Stimulated activated CD4-positive, alpha-beta T cell treated with anti-CD3 and anti-CD28 coated beads, Interleukin-4, amount 100 ng/mL, for 48 hours (primary cell): ENCODE results near the gene TAS1R3.

Source experiments
- DNase-seq, 2 donors: peaks; one replicate each; pipeline ENCODE4 v3.0.0-alpha.2; 2020; ENCODE audit warnings: low read depth in 2 of 2

TAS1R3 gene

DNA sequence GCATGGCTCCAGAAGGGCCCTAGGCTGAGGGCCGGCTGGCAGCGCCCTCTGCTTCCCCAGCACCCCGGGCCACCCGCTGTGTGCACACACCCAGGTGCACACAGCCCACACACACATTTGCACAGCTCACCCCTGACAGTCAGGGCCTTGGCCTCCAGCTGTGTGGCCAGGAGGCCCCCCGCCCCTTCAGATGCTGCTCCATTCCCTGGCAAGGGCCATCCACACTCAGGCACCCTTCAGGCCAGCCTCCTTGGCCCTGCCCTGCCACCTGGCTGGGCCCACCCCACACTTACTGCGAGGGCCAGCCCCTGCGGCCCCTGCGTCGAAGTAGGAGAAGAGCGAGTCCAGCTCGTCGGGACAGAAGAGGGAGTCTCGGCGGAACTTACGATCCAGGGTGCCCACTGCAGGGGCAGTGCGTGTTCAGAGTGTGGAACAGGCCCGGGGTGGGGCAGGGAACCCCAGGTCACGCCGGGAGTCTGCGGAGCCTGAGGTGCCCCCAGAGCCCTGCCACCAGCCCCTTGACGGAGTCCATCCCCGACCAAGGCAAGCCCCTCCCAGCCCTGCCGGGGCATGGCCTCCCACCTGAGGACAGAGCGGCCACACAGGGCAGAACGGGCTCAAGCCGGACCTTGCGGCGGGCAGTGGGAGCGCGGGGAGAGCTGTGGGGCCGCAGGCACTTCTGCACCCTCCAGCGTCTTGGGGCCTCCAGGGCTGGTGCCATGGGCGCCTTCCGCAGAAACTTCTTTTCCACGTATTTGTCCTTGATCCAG, 35.7 kb upstream of the TAS1R3 start:
- DNase-seq, result no peak

- no peak for DNase-seq
Observed at GRCh38 chr1:1296070-1297061, 34.7 kb upstream of the TAS1R3 start.

DNA sequence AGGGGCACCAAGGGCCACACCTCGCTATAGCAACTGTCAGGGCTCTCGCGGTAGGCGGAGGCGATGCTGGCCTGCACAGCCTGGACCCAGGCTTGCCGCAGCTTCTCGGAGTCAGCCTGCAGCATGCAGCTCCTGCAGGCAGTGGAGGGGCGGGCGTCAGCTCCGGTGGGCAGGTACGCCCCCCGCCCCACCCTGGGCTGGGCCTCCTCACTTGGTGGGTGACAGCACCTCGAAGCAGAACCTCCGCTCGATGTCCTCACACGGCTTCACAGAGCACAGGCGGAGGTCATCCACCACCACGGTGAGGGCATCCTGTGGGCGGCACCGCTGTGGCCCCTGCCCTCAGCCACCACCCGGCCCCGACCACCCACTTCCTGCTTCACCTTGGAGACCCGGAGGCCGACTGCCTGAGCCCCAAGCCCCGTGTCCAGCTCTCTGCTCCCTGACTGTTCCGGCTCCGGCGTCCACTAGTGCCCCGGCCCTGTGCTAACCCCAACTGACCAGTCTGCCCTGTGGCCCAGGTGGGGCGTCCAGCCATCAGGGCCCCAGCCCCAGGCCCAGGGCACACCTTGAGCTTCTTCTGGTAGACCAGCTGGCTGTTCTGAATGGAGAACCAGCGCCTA, 33.2 kb upstream of the TAS1R3 start:
- no peak for DNase-seq

GRCh38 chr1:1298861-1299685, 32.0 kb upstream of the TAS1R3 start:
- no peak for DNase-seq

DNA sequence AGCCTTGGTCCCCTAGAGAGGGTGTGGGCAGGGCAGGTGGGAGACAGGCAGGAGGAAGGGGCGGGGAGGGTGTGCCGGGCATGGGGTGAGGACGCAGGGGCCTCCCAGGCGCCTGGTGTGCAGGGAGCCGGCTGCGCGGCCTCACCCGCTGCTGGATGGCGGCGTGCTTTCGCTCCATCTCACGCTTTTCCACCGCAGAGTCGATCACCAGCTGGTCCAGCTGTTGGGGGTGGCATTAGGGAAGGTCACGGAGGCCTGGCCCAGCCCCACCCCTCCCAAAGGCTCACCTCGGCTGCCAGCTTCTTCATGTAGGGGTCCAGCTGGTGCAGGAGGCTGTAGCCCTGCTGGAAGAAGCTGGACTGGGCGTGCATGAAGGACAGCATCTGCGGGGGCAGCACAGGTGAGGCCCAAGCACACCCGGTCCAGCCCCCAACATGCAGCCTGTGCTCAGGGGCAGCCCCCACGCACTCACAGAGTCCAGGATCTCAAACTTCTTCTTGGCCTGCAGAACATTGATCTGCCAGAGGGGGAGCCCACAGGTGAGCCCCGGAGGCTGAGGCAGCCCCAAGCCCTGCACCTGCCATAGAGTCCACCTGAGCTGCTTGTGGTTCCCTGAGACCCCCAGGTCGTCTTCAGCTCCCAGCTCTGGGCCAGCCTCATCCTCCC, 31.3 kb upstream of the TAS1R3 start:
- DNase-seq, result no peak

DNA sequence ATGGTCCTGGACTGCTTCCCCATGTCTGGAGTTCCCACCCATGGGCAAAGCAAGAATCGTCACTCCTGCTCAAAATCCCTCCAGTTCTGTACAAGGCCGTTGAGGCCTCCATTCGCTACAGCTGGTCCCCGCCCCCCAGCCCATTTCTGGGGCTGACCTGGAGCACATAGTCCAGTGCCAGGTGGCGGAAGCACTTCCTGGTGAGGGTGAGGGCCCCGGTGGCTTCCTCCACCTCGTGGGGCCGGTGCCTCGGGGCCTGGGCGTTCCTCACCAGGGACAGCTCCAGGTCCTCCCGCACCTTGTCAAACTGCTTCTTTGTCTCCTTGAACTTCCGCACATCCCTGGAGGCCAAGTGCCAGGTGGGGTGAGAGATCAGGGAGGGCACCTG, 30.7 kb upstream of the TAS1R3 start:
- no peak for DNase-seq

GRCh38 chr1:1302006-1302430, 29.1 kb upstream of the TAS1R3 start:
- no peak for DNase-seq

DNA sequence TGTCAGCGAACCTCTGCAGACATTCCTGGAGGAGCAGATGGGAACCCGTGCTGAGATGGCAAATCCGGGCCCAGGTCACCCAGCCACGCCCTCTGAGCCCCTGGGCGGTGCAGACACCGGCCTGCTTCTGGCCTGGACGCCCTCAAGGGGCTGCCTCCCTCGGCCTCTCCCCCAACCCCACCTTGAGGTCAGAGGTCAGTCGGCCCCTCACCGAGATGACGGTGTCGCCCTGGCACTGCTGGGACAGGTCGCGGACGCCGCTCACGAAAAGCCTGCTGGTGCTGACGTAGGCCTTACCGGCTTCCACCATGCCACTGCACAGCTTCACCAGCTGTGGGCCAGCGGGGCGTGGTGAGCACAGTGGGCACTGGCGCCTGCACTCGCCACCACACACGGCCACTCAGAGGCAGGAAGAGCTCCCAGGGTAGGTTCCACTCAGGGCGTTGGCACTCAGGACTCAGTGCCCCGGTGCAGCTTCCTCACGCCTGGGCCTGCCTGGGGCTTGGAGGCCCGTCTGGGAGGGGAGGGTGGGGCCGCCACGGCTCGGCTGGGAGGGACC, 28.1 kb upstream of the TAS1R3 start:
- no peak for DNase-seq

- no peak for DNase-seq
Observed at GRCh38 chr1:1303736-1304135, 27.3 kb upstream of the TAS1R3 start.

- no peak for DNase-seq
Observed at GRCh38 chr1:1304331-1305299, 26.5 kb upstream of the TAS1R3 start.

DNA sequence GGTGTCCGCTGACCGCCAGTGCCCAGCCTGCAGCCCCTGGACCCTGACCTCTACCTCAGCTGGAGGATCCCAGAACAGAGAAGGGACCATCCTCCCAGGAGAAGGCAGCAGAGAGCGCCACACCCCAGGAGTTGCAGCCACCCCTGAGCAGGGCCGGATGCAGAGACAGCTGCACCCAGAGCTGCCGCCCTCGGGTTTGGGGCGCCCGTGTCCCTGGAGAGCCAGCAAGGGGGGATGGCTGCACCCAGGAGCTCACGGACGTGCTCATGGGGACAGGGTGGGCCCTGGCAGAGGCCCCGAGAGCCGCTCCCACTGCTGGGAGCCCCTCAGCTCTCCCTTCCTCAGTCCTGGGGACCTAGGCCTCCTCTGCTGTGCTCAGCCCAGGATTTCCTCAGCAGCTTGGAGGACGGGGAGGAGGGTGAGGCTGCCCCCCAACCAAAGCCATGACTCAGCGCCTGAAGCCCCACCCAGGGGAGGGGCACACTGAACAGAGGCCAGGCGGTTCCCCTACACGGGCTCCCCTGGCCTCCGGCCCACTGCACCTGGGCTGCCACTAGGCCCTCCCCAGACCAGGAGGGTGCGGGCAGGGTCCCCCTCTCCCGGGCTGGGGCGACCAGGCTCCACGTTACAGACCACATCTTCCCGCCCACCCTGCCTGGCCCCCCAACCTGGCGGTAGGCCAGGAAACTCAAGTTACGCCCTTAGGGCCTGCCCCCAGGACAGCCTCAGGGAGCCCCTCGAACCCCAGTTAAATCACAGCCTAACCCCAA, 25.6 kb upstream of the TAS1R3 start:
- DNase-seq, result peak in 1 of 2 donors; percentile 45

- no peak for DNase-seq
Observed at GRCh38 chr1:1306070-1306660, 24.9 kb upstream of the TAS1R3 start.

GRCh38 chr1:1306661-1307260, 24.3 kb upstream of the TAS1R3 start:
- DNase-seq, result no peak

DNA sequence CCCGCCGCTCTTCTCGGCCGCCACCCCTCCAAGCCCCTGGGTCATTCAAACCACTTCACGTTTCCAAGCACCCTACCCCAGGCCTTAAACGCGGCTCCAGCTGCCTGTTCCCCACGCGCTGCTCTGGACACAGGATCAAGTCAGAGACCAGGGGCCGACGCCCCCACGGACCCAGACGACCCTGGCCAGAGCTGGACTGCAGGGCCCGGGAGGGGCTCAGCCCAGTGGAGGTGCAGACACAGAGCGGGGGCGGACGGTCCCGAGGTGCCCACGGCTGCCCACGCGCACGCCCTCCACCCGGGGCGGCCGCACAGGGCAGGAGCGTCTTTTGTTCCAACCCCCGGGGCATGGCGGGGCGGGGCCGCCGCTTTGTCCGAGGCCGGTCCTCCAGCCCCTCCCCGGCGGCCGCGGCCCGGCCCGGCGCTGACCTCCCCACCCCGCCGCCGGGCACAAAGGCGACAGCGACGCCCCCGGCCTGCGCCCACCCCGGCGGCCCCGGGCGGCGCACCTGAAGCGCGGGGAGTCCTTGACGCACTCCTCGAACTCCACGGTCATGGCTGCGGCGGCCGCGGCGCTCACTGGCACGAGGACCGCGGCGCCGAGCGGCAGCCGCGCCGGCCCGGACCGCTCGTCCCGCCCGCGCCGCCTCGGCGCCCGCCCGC, 23.7 kb upstream of the TAS1R3 start:
- DNase-seq, result no peak

DNA sequence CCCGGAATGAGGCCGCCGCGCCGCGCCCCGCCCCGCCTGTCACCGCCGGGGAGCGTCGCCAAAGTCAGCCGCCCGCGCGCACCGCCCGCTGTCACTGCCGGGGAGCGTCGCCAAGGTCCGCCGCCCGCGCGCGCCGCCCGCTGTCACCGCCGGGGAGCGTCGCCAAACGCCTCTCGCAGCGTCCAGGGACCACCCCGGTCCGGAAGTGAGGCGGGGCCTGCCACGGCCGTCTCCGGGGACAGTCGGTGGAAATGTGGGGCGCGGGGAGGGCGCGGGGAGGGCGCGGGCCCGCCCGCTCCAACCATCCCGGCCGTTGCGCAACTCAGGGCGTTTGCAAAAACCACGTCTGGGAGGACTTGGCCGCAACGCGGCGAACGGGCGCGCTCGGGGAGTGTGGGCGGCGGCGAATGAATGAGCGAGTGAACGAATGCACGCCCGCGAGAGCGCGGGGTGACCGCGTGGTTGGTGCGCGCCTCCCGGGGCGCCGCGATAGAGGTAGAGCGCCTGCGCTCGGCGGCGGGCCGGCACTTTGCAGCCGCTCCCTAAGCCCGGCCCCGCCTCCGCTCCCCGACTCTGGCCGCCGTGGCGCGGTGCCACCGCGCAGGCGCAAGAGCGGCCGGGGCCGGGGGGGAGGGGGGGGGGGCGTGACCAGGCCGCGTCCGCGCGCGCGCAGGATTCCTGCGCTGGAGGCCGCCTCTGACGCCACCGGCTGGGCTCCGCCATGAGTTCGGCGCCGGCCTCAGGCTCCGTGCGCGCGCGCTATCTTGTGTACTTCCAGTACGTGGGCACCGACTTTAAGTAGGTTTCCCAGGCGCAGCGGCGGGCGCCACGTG, 22.9 kb upstream of the TAS1R3 start, which contains the start of the genes ACAP3 and PUSL1:
Gene ACAP3, minus strand, starts transcription at position 8 of the 833 bp plus-strand sequence. CDS start 115 bp downstream, outside the sequence.
Gene PUSL1, plus strand, starts transcription at position 675 of the 833 bp plus-strand sequence. Its CDS starts 47 bp downstream, at position 722.
- DNase-seq, result peak; percentile 75 to 86

- DNase-seq, result no peak
Observed at GRCh38 chr1:1308756-1309250, 22.3 kb upstream of the TAS1R3 start.
